ENCODE measurements around the gene THSD7B.
A peak's percentile ranks its signal among the peaks of the same experiment; 100 is the strongest.

The THSD7B gene

DNA sequence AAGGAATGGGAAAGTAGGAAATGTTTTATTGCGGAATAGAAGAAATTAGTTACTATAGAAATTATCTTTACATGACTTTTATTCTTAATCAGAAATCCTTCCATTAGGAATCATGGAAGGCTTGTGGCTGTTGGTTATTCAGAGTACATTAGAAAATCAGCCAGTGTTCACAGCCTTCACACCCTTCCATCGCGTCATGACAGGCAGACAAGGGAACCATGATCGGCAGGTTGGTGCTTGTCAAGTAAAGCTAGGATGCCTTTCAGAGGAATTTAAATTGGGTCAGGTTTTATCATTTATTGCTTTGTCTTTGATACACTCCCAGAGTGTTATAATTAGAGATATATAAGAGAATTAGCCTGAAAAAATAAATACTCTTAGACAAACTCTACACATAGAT lies 400.6 kb downstream of the THSD7B start:
- no peak for DNase-seq

DNA sequence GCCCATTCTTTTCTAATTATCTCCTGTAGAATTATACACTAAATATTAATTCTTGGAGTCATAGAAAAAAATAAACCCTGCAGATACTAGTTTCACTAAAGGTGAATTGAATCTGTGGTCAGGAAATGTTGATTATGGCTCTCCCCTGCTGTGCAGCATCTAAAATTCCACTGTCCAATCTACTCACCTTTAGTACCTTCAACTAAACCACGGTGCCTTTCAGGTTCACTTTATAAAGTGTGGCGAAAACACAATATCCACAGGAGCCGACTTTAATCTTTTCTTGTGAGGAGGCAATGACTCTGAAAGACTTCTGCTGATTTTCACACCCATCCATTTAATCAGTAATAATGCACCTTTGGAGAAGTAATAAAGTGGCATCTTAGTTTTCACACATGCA lies 402.3 kb downstream of the THSD7B start:
- no peak for DNase-seq

DNA sequence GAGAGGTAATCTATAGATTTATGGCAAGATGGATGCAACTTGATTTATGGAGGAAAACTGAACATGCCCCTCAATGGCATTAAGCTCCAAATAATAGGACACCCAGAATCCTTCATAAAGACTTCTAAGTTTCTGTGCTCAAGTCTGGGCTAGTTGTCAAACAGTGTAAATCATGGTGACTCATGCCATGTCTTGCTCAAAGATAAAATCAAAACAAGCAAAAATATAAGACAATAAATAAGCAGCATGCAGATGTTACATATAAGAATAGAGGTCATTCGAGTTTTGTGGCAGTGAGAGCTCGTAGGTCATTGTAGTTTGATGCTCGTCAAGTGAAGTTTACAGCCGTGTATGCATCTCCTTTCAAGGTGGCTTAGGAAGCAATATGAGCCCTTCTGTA lies 403.2 kb downstream of the THSD7B start:
- DNase-seq, result no peak

DNA sequence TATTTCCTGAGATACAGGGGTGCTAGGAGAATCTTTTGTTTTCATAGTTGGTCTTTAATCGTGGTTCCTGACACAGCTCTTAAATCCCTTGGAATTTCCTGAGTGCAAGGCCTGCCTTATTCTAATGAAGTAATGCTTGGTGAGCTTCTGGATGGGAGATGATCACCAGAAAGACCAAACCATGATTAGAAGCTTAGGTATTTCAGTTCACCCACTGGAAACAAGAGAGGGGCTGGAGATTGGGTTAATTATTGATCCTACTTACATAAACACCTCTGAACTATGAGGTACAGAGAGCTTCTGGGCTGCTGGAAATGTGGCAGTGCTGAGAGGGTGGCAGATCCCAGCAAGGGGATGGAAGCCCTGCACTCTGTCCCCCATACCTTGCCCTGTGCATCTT lies 406.8 kb downstream of the THSD7B start:
- DNase-seq, result no peak

- DNase-seq, result peak; percentile 67
These were observed 408.1 kb downstream of the THSD7B start for GRCh38 chr2:137173463-137173862.

DNA sequence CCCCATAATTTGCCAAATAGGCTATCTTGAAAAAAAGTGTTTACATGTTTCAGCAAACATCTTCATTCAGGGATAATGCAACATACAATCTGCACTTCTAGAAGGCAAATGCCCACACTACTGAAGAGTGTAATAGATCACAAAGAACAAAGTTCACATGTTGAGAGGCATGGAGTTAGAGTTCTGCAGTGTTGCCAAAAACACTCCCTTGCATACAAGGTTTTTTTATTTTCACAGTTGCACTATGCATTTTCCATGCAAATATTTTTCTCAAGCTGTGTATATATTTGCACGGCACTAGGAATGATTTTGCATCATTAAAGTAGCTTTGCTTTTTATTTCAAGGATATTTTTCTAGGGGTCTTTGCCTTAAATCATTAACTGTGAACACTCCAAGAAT lies 409.9 kb downstream of the THSD7B start:
- no peak for DNase-seq

DNA sequence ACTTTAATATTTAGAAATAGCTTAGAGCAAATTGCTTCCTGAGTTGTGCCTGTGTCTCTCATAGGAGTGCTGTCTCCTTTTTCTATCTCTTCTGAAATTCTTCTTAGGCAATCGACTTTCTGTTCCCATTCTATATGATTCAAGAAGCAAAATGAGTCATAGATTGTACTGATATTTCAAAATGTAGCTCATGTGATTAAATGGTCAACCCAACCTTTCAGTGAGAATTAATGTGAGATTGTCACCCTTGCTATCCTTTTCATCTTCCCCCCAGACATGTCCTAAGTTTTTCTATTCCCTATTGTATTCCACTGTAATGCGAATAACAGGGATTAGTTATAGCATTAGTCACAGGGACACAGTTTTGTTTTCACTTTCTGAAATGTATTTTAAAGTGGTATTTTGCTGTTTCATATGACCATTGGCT lies 413.6 kb downstream of the THSD7B start:
- peak; percentile 97 for DNase-seq

DNA sequence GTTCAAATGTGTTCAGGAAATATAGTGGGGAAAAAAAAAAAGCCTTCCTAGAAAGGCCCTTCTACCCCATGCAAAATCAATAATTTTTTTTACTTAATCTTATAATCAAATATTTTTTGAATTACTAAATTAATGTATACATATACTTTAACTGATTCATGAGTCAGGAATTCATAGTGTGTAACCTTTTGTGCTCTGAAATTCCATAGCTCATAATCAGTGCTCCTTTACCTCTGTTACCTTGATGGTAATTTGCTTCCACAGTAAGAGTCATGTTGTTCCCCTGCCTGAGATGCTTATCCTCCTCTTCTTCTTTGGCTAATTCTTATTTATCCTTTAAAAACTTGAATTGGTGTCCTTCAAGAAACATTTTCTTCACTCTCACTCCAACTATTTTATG lies 414.2 kb downstream of the THSD7B start:
- DNase-seq, result no peak

- DNase-seq, result no peak
These were observed 414.7 kb downstream of the THSD7B start for GRCh38 chr2:137180012-137180411.

GRCh38 chr2:137181370-137181769 lies 416.0 kb downstream of the THSD7B start:
- DNase-seq, result no peak

DNA sequence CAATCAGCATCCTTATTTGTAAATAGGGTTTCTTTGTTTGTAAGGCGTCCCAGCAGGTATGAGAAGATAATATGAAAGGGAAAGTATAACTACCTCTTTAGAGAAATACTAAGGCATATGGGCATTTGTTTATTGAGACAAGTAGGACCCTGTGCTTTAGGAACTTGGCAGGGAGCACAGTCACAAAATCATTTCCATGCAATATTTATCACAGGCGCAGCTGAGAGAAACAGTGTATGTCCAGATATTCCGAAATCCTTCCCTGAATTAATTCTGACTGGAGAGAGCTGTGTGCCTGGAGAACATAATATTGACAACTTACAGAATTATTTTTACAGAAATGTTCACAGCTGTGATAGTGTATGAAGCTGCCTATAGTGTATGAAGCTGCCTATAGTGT lies 416.7 kb downstream of the THSD7B start:
- no peak for DNase-seq

- DNase-seq, result no peak
These were observed 418.0 kb downstream of the THSD7B start for GRCh38 chr2:137183206-137183898.

- no peak for DNase-seq
These were observed 420.2 kb downstream of the THSD7B start for GRCh38 chr2:137185378-137186078.

GRCh38 chr2:137187216-137187615 lies 421.9 kb downstream of the THSD7B start:
- DNase-seq, result peak; percentile 77

DNA sequence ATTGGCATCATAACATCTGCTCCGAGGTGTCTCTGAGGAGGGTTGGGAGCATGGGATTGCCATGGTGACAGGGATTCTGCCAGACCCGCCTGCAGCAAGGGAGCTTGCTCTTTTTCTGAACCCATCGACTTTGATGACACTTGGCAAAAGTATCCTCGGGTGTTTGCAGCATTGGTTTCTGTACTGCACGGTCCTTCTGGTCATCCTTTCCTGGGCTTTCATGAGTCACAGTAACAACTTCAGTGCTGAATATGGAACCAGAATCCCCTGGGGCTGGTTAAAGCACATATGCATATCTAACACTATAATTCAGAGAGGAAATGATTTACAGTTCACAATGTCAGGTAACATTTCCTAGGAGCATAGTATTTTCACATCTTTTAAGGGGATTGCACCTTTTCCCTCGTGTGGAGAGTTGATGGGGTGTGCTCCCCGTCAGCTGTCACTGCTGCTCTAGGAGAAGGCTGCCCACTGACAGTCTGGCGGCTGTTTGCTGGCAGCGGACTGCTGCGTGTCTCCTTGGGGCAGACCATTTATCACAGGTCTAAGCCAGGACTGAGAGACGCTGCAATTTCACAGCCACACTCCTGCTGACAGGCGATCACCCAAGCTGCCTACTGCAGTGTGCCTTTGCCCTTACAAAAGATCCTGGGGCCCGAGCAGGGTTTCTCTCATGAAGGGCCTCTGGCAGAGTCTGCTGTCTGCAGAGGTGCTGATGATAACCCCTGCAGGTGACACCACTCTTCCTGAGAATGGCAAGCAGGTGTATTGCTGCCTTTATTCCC lies 425.3 kb downstream of the THSD7B start:
- no peak for DNase-seq

DNA sequence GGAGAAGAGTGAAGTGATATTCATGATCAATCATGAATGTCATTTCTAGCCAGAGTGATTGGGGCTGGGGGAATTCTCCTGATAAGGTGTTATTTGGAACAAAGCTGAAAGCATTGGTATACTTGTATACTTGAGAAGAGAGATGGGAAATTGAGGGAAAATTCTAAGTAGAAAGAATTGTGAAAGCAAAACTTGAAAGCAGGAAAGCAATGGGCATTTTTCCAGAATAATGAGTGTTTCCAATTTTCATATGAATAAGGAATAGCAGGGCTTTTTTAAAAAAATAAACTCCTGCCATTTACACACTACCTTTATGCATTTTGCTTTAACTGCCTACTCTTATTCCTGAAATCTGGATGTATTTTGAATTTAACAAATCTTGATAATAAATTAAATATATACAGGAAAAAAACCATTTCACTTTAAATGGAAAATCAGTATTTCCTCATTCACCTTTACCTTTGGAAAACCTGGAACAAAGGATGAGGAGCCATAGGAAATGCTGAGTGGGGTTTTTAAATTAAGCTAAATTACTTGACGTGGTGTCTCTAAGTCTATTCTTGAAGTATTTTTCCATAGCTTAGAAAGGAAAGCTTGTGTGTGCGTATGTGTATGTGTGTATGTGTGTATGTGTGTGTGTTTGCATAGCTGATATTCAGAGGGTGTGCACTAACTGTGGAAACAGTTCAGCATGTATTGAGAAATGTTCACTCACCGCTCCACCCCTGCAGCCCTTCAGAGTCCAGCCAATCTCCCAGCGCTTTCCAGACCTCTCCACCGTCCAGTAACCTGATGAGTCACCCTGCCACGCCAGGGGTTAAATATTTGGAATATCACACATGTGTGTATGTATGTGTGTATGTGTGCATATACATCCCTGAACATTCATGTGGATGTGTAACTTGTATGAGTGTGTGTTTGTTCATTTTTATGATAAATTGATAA lies 427.3 kb downstream of the THSD7B start:
- DNase-seq, result no peak

DNA sequence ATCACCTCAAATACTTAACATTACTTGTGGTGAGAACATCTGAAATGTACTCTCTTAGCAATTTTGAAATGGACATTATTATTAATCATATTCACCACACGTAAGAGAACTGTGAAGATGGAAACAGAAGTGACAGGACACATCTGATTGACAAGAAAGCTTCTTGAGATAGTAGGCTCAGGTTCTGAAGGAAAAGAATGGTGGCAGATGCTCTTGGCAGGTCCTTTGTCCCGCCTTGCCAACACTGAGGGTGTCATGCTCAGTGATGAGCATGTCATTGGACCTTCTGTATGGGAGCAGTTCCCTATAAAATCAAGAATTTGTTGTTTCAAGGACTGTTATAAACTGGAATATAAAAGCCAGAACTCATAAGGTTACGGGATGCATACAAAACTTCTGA lies 428.1 kb downstream of the THSD7B start:
- DNase-seq, result no peak

- DNase-seq, result no peak
These were observed 428.8 kb downstream of the THSD7B start for GRCh38 chr2:137194111-137194510.

DNA sequence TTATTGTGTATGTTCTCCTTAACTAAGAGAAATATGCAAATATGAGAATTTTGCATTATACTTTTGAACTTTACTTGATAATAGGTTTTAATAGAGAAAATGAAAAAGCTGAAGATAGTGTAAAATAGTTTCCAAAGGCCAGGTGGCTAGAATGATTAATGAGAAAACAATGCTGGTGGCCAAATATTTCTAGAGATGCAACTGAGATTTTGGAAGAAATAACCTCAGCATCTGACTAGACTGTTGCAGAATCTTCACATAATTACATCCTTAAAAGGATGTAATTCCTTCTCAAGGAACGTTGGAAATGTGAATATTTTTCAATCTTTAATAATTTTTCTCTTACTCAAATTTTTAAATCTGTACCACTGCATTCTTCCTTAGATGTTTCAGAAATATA lies 434.4 kb downstream of the THSD7B start:
- DNase-seq, result no peak

DNA sequence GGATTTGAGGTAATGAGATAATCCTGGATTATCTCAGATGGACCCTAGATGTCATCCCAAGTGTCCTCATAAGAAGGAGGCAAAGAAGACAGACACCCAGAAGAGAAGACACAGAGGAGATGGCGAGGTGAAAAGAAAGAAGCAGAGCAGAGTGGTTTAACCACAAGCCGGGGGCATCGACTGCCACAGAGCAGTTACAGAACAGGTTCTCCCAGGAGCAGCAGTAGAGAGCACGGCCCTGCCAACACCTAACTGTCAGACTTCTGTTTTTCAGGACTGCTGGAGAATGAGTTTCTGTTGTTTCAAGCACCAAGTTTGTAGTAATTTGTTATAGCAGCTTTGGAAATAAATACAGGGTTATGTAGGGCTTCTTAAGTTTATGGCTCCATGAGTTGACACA lies 437.0 kb downstream of the THSD7B start:
- DNase-seq, result no peak

DNA sequence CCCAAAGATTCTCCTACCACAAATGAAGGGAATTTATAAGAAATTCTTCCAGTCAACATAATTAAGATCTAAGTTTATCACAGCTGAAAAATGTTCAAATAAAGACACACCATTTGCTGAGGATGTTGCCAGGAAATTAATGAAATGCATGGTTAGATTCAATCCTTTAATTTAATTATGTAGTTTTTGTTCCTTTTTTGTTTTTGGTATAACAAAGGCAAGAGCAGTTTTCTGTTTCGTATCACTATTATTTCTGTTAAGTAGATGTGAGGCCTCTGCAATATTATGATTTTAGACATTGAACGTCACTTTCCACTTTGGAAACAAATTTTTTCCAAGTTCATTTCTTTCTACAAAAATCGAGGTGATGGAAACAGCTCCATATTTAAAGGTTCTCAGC lies 440.0 kb downstream of the THSD7B start:
- no peak for DNase-seq

- no peak for DNase-seq
These were observed 440.7 kb downstream of the THSD7B start for GRCh38 chr2:137206069-137206468.

DNA sequence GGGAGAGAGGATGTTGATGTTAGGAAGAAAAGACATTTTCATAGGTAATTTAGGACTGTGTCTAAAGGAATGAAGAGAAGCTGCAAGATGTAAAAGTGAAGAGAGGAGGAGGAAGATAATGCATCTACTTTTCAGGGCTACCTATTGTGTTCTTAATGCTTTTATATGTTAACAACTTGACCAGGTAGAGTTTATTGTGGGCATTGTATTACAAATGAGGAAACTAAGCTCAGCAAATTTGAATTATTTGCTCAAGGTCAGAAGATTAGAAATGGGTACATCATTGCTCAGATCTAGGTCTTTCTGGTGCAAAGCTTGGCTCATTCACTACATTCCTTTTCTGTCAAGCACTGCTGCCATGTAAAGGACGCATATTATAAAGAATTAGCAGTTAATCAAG lies 441.7 kb downstream of the THSD7B start:
- DNase-seq, result no peak

Data from MV-4-11 (cell line).